Activated CD4-positive, alpha-beta T cell treated with anti-CD3 and anti-CD28 coated beads for 1 hour (primary cell): ENCODE data around the gene ACACB.
A peak's percentile ranks its signal among the peaks of the same experiment; 100 is the strongest.

ENCODE experiments used
- DNase-seq: peaks from one replicate; pipeline ENCODE4 v3.0.0-alpha.2; 2020

The ACACB gene

GRCh38 chr12:109110988-109111495, 5.3 kb upstream of the ACACB start:
- peak; percentile 33 for DNase-seq

- no peak for DNase-seq
These were observed 3.5 kb upstream of the ACACB start for GRCh38 chr12:109112720-109113465.

GRCh38 chr12:109113661-109114321, 2.6 kb upstream of the ACACB start:
- DNase-seq: no peak

- no peak for DNase-seq
These were observed 1.7 kb upstream of the ACACB start for GRCh38 chr12:109114644-109115043.

GRCh38 chr12:109115404-109115757, 1.0 kb upstream of the ACACB start:
- no peak for DNase-seq

- no peak for DNase-seq
These were observed 193 bp downstream of the ACACB start for GRCh38 chr12:109116611-109116949.

GRCh38 chr12:109120095-109120494, 3.7 kb downstream of the ACACB start:
- no peak for DNase-seq

GRCh38 chr12:109120557-109120956, 4.2 kb downstream of the ACACB start:
- DNase-seq: no peak

- DNase-seq: no peak
These were observed 5.0 kb downstream of the ACACB start for GRCh38 chr12:109121346-109121880.

GRCh38 chr12:109124878-109125648, 8.7 kb downstream of the ACACB start:
- DNase-seq: no peak

GRCh38 chr12:109125791-109126190, 9.4 kb downstream of the ACACB start:
- DNase-seq: no peak

GRCh38 chr12:109126784-109127183, 10.4 kb downstream of the ACACB start:
- DNase-seq: no peak

- DNase-seq: no peak
These were observed 11.3 kb downstream of the ACACB start for GRCh38 chr12:109127533-109128242.

- no peak for DNase-seq
These were observed 14.1 kb downstream of the ACACB start for GRCh38 chr12:109130297-109131153.

GRCh38 chr12:109131154-109132050, 15.0 kb downstream of the ACACB start:
- DNase-seq: no peak

- DNase-seq: no peak
These were observed 18.0 kb downstream of the ACACB start for GRCh38 chr12:109134186-109134917.

GRCh38 chr12:109137055-109137454, 20.7 kb downstream of the ACACB start:
- DNase-seq: no peak

- no peak for DNase-seq
These were observed 23.0 kb downstream of the ACACB start for GRCh38 chr12:109139360-109139759.

GRCh38 chr12:109139791-109140190, 23.4 kb downstream of the ACACB start:
- DNase-seq: no peak

- DNase-seq: no peak
These were observed 24.2 kb downstream of the ACACB start for GRCh38 chr12:109140560-109140959.
